Measurements from ENCODE around the gene C6orf132.
A peak's percentile ranks its signal among the peaks of the same experiment; 100 is the strongest.

Gene C6orf132

DNA sequence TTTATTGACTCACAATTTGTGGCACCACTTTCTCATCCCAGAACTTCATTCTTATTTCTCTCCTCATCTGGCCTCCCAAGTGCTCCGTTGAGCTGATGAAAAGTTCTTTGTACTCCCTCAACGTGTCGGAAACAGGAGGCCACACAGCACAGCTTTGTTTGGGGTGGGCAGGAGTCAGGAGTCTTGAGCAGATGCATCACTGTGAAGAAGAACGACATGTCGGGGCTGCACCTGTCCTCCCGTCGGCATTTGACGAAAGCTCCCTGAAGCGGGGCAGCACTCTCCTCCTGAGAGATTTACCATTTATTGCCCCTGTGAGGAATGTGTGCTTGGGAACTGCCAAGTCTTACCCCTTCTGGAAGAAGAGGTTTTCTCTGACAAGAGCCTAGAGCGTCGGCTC is 64.0 kb downstream of the C6orf132 start:
- H3K9ac ChIP-seq (ENCODE audit: low read length): no peak overlapping the region
- no peaks in the 10 kb centered on the region for H3K27me3 ChIP-seq (ENCODE audit: insufficient read depth, low read length)
- no peak for TF ChIP-seq EZH2 (IDR thresholded peaks at IDR 0.05; ENCODE audit: borderline replicate concordance, low read length)
- TF ChIP-seq, protein P1, sequence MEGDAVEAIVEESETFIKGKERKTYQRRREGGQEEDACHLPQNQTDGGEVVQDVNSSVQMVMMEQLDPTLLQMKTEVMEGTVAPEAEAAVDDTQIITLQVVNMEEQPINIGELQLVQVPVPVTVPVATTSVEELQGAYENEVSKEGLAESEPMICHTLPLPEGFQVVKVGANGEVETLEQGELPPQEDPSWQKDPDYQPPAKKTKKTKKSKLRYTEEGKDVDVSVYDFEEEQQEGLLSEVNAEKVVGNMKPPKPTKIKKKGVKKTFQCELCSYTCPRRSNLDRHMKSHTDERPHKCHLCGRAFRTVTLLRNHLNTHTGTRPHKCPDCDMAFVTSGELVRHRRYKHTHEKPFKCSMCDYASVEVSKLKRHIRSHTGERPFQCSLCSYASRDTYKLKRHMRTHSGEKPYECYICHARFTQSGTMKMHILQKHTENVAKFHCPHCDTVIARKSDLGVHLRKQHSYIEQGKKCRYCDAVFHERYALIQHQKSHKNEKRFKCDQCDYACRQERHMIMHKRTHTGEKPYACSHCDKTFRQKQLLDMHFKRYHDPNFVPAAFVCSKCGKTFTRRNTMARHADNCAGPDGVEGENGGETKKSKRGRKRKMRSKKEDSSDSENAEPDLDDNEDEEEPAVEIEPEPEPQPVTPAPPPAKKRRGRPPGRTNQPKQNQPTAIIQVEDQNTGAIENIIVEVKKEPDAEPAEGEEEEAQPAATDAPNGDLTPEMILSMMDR (IDR thresholded peaks at IDR 0.05; ENCODE audit: low read length): no peak
- no peak overlapping the region for H2AFZ ChIP-seq (ENCODE audit: low read length)
- H3K4me1 ChIP-seq (ENCODE audit: insufficient read depth, low read length, severe bottlenecking): no peaks in the 10 kb centered on the region
- no peak overlapping the region for H3K27ac ChIP-seq (ENCODE audit: low read depth, low read length, poor library complexity, severe bottlenecking)
- H4K20me1 ChIP-seq (ENCODE audit: insufficient read depth, low read length): no peaks in the 10 kb centered on the region
- H3K9me3 ChIP-seq (ENCODE audit: low read length): no peaks in the 10 kb centered on the region
- no peaks in the 10 kb centered on the region for H3F3A ChIP-seq (ENCODE audit: insufficient read depth, low read length)
- H3K4me3 ChIP-seq (ENCODE audit: low read depth, low read length, poor library complexity, severe bottlenecking): no peak overlapping the region
- H3K9me2 ChIP-seq (ENCODE audit: low read depth, low read length): no peaks in the 10 kb centered on the region
- no peaks in the 10 kb centered on the region for H3K79me2 ChIP-seq (ENCODE audit: insufficient read depth, low read length)
- no peak overlapping the region for H3K4me2 ChIP-seq (ENCODE audit: low read length)
- H3K36me3 ChIP-seq (ENCODE audit: insufficient read depth, low read length): peaks cover 32% of the 10 kb centered on the region

DNA sequence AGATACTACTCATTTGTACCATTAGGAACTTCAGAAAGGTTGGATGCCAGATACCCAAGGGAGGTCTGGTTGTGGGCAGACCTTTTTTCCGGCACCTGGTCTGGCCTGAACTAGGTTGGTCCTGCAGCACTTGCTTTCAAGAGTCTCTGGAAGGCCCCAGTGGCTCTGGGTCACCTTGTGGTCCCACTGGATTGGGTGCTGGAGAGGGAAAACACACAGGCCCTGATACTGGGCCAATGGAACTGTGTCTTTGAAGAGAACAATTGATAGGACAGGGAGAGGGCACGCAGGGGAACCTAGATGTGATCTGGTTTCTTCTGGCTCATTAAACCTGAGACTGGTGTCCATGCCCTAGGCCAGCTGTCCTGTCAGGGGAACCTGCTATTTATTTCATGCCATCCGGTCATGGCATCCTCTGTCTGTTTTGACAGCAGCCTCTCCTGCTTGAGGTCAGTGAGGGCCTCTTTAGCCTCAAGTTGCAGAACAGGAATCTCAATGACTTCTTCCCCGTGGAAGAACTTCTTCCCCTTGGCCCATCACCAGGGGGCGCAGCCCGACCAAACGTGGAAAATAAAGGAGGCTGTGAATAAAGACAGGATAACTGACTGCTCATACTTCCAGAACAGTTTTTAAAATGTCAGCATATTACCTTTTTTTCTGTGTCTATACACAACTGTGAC is 67.1 kb downstream of the C6orf132 start:
- no peak overlapping the region for H3K27ac ChIP-seq (ENCODE audit: low read depth, low read length, poor library complexity, severe bottlenecking)

DNA sequence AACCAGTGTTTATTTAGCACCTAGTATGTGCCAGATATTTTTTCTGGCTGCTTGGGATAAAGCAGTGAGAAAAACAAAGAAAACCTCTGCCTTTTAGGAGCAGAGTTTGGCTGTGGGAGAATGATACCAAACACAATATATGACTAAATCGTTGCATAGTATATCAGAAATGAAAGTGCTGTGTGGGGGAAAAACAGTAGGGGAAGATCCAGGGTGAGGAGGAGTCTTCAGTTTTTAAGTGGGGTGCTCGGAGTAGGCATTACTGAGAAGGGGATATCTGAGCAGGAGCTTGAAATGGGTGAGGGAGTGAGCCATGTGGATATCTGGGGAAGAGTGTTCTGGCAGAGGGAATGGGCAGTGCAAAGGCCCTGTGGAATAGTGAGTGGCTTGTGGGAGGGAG is 69.1 kb downstream of the C6orf132 start:
- no peak overlapping the region for H3K9ac ChIP-seq (ENCODE audit: low read length)
- H3K4me2 ChIP-seq (ENCODE audit: low read length): no peak overlapping the region
- peaks cover 67% of the 10 kb centered on the region for H3K36me3 ChIP-seq (ENCODE audit: insufficient read depth, low read length)

More for the DNA sequence above, 67.1 kb downstream of the C6orf132 start:
- Histone ChIP-seq H3K4me1 (ENCODE audit: insufficient read depth, low read length, severe bottlenecking) (no peaks in the 10 kb centered on the region), H3F3A (ENCODE audit: insufficient read depth, low read length) (no peaks in the 10 kb centered on the region), H3K79me2 (ENCODE audit: insufficient read depth, low read length) (no peaks in the 10 kb centered on the region), H3K27me3 (ENCODE audit: insufficient read depth, low read length) (no peaks in the 10 kb centered on the region), H3K9me2 (ENCODE audit: low read depth, low read length) (no peaks in the 10 kb centered on the region), H4K20me1 (ENCODE audit: insufficient read depth, low read length) (no peaks in the 10 kb centered on the region), H3K9ac (ENCODE audit: low read length) (no peak overlapping the region), H3K9me3 (ENCODE audit: low read length) (no peaks in the 10 kb centered on the region), H3K4me3 (ENCODE audit: low read depth, low read length, poor library complexity, severe bottlenecking) (no peak overlapping the region), H2AFZ (ENCODE audit: low read length) (no peak overlapping the region), H3K36me3 (ENCODE audit: insufficient read depth, low read length) (peaks cover 56% of the 10 kb centered on the region), H3K4me2 (ENCODE audit: low read length) (no peak overlapping the region)
- TF ChIP-seq EZH2 (IDR thresholded peaks at IDR 0.05; ENCODE audit: borderline replicate concordance, low read length): no peak
- TF ChIP-seq, protein P1 (IDR thresholded peaks at IDR 0.05; ENCODE audit: low read length): peak; percentile 76

More for the DNA sequence above, 69.1 kb downstream of the C6orf132 start:
- H3K79me2 ChIP-seq (ENCODE audit: insufficient read depth, low read length): no peaks in the 10 kb centered on the region
- H3K4me3 ChIP-seq (ENCODE audit: low read depth, low read length, poor library complexity, severe bottlenecking): no peak overlapping the region
- no peak overlapping the region for H2AFZ ChIP-seq (ENCODE audit: low read length)
- no peaks in the 10 kb centered on the region for H3K9me2 ChIP-seq (ENCODE audit: low read depth, low read length)
- H3K27me3 ChIP-seq (ENCODE audit: insufficient read depth, low read length): no peaks in the 10 kb centered on the region
- H4K20me1 ChIP-seq (ENCODE audit: insufficient read depth, low read length): no peaks in the 10 kb centered on the region
- TF ChIP-seq, protein P1 (IDR thresholded peaks at IDR 0.05; ENCODE audit: low read length): no peak
- no peak overlapping the region for H3K27ac ChIP-seq (ENCODE audit: low read depth, low read length, poor library complexity, severe bottlenecking)
- H3K9me3 ChIP-seq (ENCODE audit: low read length): no peaks in the 10 kb centered on the region
- H3K4me1 ChIP-seq (ENCODE audit: insufficient read depth, low read length, severe bottlenecking): no peaks in the 10 kb centered on the region
- H3F3A ChIP-seq (ENCODE audit: insufficient read depth, low read length): no peaks in the 10 kb centered on the region

Data from OCI-LY1 (cell line).